Body of pancreas (tissue), 4 donors: ENCODE data around the gene ST6GALNAC3.

Source experiments
- CTCF ChIP-seq, 7 experiments: fragments of 450-650 bp in 4 of 7; fragments of 200-600 bp in 3 of 7; sonication (generic) in 3 of 7; IDR thresholded peaks; one replicate each; pipeline ENCODE4 v1.5.1; 2016 to 2019; ENCODE audit warnings: antibody characterized with exemption in 7 of 7
- POLR2A ChIP-seq, 3 donors: fragments of 450-650 bp; IDR thresholded peaks; one replicate each; pipeline ENCODE4 v1.6.1; 2016; ENCODE audit warnings: antibody characterized with exemption in 3 of 3, mild to moderate bottlenecking in 2 of 3

DNA sequence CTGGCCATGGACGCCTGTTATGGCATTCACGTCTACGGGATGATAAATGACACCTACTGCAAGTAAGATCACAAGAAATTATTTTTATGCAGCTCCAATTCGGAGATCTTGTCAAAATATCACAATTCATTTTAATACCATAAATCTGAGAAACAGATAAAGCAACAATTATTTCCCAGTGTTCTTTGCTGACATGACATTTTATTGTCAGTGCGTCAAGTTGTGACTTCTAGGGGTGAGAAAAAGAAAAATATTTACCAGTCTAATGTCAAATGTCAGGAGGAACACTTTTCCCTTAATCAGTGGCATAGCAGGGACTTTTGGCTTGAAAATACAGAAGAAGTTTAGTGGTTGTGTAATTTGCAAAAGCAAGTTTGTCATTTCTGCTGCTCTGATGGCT, 553.0 kb downstream of the ST6GALNAC3 start:
- no peak for TF ChIP-seq CTCF (IDR thresholded peaks at IDR 0.05)
- no peak for TF ChIP-seq POLR2A (IDR thresholded peaks at IDR 0.05)
